Measurements from ENCODE around the gene ZNHIT2.

- TF ChIP-seq ZNF792 (CRISPR knock-in tag; IDR thresholded peaks at IDR 0.05): no peak
- no peak for TF ChIP-seq RXRA (CRISPR knock-in tag; IDR thresholded peaks at IDR 0.05)
- TF ChIP-seq ZNF737 (CRISPR knock-in tag; IDR thresholded peaks at IDR 0.05; ENCODE audit: borderline replicate concordance): no peak
- TF ChIP-seq, protein P1, sequence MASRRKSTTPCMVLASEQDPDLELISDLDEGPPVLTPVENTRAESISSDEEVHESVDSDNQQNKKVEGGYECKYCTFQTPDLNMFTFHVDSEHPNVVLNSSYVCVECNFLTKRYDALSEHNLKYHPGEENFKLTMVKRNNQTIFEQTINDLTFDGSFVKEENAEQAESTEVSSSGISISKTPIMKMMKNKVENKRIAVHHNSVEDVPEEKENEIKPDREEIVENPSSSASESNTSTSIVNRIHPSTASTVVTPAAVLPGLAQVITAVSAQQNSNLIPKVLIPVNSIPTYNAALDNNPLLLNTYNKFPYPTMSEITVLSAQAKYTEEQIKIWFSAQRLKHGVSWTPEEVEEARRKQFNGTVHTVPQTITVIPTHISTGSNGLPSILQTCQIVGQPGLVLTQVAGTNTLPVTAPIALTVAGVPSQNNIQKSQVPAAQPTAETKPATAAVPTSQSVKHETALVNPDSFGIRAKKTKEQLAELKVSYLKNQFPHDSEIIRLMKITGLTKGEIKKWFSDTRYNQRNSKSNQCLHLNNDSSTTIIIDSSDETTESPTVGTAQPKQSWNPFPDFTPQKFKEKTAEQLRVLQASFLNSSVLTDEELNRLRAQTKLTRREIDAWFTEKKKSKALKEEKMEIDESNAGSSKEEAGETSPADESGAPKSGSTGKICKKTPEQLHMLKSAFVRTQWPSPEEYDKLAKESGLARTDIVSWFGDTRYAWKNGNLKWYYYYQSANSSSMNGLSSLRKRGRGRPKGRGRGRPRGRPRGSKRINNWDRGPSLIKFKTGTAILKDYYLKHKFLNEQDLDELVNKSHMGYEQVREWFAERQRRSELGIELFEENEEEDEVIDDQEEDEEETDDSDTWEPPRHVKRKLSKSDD (CRISPR knock-in tag; IDR thresholded peaks at IDR 0.05; ENCODE audit: low read depth): no peak
- no peak for TF ChIP-seq TCF12 (IDR thresholded peaks at IDR 0.05)
- no peak for TF ChIP-seq TCF12 (CRISPR knock-in tag; IDR thresholded peaks at IDR 0.05)
- TF ChIP-seq ARNT (IDR thresholded peaks at IDR 0.05): no peak
- no peak for TF ChIP-seq NFYB (CRISPR knock-in tag; IDR thresholded peaks at IDR 0.05)
Observed at GRCh38 chr11:65095427-65095826, 22.1 kb downstream of the ZNHIT2 start.
